HG03558 (cell line): ENCODE measurements around the gene PAFAH2.

Experiments used
- ATAC-seq: cut with Tn5 transposase; IDR thresholded peaks from one replicate; pipeline ENCODE4 v1.9.1; 2021; ENCODE audit warnings: moderate number of reproducible peaks; ENCODE audit not compliant: unreplicated experiment; ENCODE audit errors: extremely low read depth

The PAFAH2 gene

DNA sequence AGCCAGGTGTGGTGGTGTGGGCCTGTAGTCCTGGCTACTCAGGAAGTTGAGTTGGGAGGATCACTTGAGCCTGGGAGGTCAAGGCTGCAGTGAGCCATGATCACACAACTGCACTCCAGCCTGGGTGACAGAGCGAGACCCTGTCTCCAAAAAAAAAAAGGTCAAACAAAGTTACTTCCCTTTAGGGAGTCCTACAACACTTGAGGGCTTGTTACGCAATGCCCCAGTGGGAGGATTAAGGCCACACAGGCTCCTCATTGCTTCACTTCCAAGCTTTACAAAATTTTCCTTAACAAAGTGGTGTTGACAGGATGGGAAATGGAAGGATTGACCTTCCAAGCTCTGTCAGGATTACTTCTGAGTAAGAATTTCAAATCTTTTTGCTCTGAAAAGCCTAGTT lies 17.5 kb upstream of the PAFAH2 start:
- ATAC-seq = no peak

GRCh38 chr1:26014179-26014578 lies 16.3 kb upstream of the PAFAH2 start:
- no peak for ATAC-seq

- ATAC-seq = no peak
Observed at GRCh38 chr1:26012864-26013263, 15.0 kb upstream of the PAFAH2 start.

DNA sequence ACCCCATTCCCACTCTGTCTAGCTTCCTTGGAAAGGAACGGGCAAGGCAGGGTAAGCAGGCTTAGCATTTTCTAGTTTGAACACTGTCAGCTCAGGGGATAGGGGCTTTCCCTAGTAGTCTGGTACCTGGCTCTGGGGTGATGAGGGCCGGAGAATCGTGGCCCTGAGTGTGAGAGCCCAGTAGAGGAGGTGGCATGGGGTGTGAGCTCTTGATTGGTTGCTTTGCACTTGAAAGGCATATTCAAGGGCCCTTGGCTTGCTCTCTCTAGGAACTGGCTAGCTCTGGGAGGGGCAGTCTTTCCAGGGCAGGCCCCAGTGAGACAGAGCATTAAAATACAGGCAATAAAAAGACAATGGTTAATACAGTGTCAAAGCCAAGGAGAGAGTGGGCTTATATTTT lies 13.0 kb upstream of the PAFAH2 start:
- no peak for ATAC-seq

- ATAC-seq = no peak
Observed at GRCh38 chr1:26009796-26010447, 12.1 kb upstream of the PAFAH2 start.

- ATAC-seq = no peak
Observed at GRCh38 chr1:26006710-26007109, 8.8 kb upstream of the PAFAH2 start.

DNA sequence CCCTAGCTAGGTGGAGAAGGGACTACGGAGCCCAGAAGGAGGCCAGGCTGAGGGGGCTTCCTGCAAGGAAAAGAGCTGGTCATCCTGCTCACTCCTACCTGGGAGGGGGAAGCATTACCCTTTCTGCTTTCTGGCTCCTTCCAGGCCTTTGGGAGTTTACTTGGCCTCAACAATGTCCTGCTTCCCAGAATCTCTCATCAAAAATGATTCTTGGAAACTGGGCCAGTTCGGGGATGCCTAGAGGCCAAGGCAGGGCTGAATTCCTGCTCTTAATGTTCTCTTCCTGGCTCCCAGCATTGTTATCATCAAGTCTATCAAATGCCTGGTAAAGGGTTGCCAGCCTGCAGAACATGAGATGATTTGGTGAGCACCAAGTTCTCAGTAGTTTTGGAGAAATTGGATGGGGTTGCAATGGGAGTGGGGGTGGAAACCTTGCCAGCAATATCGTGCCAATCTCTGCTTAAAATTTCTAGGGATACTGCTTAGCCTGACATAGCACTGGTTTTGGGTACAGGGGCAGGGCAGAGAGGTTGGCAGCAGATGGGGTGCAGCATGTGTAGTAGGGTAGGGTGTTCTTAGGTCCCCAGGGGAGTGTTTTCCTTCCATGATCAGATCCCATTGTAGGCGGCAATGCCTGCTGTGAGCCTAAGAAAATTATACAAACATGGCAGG lies 7.7 kb upstream of the PAFAH2 start:
- no peak for ATAC-seq

GRCh38 chr1:26003756-26004155 lies 5.9 kb upstream of the PAFAH2 start:
- no peak for ATAC-seq

GRCh38 chr1:26003262-26003661 lies 5.4 kb upstream of the PAFAH2 start:
- no peak for ATAC-seq

DNA sequence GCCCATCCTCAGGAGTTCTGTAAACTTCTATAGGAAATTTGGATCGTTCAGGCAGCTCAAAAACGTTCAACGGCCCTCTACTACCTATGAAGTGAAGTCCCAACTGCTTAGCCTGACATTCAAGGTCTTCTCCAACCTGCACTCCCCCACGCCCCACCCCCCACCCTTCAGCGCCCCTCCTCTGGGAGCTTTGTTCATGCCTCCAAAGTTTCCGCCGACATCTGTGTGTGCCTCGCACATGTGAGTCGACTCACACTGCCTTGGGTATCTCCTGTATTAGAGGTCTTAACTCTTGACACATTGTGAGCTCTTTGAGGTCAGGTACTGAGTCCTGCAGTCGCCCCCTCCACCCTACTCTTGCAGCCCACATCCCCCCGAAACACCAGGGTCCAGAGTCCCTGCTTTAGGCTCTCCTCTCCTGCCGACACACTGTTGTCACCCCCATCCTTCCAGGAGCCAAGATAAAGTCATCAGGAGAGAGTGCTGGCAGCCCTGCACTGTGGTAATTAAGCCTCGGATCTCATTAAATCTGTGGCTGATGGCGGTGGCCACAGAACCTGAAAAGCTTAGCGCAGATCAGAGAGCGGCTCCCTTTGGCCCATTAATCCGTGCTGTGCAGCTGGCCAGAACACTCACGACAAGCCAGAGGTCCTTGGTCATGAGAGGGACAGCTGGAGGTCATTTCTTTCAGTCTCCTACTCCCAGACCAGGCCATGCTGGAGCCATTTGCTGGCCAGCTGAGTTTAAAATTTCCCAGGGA lies 1.4 kb upstream of the PAFAH2 start:
- ATAC-seq = no peak

DNA sequence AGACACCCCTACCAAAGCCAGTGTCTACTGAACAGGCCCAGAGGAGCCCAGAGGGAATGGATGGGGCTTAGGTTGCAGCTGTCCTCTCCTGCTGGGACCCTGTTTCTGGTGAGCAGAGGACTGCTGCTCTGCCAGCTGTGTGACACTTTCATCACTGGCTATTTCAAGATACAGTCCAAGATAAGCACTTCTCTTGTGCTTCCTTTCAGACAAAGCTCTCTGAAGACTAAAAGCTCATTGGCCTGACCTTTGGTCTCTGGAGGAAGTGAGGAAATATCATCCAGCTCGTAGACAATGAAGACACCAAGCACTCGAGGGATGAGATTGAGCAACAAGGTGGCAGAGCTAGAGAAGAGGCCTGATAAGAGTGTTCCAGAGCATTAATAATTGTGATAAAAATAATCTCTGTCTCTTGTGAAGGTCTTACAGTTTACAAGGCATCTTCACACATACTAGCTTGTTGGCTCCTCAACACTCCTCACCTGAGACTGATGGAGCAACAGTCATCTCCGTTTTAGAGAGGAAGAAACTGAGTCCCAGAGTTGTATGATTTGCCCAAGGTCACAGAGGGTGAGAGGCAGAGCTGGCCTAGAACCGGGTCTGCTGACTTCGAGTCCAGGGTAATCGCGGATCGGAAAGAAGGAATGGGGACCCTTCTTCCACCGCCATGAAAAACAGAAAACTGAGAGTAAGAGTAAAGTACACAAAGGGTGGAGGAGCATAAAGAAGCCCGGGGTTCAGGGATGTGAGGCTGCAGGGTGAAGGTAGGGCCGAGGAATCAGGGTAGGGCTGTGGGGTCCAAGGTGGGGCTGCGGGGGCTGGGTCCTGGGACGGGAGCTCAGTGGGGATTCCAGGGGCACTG lies 666 bp downstream of the PAFAH2 start:
- no peak for ATAC-seq

DNA sequence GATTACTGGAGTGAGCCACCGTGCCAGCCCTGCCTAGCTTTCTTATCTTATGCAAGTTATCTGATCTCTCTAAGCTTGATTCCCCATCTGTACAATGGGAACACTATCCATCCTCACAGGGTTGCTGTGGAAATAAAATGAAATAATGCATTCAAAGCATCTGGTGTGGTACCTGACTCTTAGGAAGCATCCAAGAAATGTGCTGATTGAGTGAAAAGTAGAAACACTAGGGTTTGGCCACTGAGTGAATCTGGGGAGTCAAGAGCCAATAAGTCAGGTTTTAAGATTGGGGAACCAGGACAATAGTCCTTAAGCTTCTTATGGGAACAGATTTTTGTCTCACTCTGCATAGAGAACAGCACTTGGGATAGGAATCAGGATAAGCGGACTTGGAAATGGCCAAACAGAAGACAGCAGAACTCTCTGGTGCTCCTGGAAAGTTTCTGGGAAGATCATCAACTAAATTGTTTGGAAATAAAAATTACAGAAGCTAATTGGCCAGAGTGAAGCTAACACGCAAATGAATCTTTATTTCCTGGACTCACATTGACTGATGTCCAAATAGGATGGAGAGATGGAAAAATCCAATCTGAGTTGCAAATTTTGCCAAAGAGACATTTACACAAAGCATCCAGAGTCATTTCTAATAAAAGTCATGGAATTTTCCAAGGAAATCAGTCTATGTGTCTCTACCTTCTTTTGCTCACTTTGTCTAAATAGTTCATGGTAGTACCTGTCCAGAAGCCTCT lies 3.3 kb downstream of the PAFAH2 start:
- ATAC-seq = no peak

GRCh38 chr1:25993197-25993951 lies 4.5 kb downstream of the PAFAH2 start:
- ATAC-seq = no peak

- no peak for ATAC-seq
Observed at GRCh38 chr1:25992689-25993171, 5.1 kb downstream of the PAFAH2 start.

GRCh38 chr1:25991937-25992688 lies 5.8 kb downstream of the PAFAH2 start:
- ATAC-seq = no peak

DNA sequence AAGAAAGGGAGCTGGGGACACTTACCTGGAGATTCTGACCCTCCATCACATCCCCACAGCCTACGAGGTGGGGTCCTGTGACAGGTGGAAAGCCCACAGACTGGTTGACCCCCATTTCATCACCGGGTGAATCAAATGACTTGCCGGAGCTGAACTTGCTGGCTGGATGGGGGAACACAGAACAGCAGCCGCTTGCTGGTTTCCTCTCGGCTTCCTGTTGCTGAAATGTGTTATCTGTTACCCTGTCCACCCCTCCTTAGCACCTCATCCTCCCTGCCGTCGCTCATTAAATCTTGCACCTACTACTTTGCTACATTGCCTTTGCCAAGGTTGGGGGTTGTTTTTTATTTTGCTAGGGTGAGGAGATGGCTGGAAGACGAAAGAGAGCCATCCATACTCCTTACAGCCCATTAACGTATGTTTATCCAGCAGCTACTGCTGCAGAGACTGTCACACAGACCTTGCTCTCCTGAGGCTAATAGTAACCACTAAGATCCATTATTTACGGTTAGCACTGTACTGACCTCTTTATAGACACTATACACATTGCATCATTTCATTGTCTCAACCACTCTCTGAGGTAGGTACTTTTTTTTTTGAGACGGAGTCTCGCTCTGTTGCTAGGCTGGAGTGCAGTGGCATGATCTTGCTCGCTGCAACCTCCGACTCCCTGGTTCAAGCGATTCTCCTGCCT lies 7.0 kb downstream of the PAFAH2 start:
- ATAC-seq = no peak

- ATAC-seq = no peak
Observed at GRCh38 chr1:25990251-25990650, 7.6 kb downstream of the PAFAH2 start.
